Stimulated activated CD8-positive, alpha-beta memory T cell treated with anti-CD3 and anti-CD28 coated beads, Interleukin-2, amount 100 ng/mL, for 48 hours (primary cell): ENCODE measurements around the gene GGTLC1.
"Not testable (repeated sequence)": the region's sequence is repeated elsewhere in the genome, so short reads cannot be mapped to it uniquely, and the experiment has no call there.

ENCODE experiments used
- DNase-seq, 2 donors: peaks; one replicate each; pipeline ENCODE4 v3.0.0-alpha.2; 2020; ENCODE audit warnings: low read depth in 2 of 2

Gene GGTLC1

DNA sequence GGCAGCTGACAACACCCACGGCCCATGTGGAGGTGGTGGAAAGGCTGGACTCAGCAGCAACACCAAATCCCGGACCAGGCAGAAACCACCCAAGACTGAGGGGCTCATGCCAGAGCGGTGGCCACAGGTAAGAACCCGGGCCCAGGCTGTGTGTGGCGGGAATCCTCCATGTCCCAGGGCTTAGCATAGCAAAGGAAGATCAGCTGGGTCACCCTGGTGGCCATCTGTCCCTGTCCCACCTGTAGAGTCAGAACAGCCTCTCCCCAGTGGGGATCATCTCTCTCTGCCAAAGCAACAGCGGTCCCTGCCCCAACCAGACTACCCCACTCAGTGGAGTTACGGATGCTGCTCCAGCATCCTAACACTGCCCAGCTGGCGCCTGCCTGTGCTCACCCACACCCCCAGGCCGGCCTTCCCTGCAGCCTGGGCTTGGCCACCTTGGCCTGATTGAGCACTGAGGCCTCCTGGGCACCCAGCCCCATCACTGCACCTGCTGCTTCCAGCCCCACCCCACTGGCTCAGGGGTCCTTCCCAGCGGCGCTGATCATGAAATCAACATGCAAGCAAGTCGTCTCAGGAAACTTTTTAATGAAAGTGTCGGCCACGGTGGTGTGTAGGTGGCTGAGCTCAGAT, 5.5 kb upstream of the GGTLC1 start:
- DNase-seq = not testable (repeated sequence)

DNA sequence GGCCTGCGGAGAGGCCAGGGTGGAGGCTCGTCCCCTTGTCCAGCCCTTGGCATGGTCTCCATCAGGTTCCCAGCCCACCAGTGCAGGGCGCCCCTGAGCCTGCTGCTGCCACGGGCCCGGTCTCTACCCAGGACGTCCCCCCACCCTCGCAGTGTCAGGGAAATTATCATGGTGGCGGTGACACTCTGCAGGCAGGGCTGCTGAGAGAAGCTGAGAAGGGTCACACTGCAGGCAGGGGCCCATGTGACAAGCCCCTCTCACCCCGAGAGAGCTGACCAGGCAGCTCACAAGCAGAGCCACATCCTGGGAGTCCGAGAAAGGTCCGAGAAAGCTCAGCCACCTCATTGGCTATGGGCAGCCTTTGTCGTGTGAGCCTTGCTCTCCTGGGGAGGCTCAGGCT, 4.9 kb upstream of the GGTLC1 start:
- not testable (repeated sequence) for DNase-seq

- DNase-seq = not testable (repeated sequence)
Observed at GRCh38 chr20:23990296-23990695, 1.7 kb upstream of the GGTLC1 start.

DNA sequence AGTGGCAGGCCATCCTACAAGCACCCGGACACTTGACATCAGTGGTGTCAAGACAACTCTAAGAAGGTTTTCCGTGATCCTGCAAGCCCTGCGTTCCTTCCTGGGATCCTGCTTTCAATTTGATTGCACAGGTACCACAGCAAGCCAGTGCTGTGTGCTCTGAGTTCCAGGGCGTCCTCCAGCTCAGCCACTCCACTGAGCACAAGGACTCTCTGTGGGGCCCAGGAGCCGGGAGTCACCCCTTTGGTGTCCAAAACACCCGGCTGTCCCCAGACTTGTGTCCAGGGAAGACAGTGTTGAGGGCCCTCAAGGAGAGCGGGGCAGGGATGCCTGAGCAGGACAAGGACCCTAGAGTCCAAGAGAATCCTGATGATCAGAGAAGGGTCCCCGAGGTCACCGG, 387 bp upstream of the GGTLC1 start:
- DNase-seq = not testable (repeated sequence)

DNA sequence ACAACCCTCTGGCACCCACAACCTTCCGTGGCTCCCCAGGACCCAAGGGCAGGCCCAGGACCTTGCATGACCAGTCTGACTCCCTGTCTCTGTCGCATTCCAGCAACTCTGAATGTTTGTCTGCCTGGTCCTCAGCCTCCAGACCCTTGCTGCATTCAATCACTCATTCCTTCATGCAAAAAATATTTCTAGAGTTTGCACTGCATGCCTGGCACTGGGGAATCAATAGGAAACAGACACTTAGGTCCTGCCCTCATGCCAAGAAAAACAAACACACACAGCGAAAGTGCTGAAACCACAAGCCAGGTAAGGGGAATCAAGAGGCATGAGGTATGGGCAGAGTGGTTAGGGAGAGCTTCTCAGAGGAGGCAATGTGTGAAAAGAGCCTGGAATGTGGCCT, 1.9 kb downstream of the GGTLC1 start:
- DNase-seq = not testable (repeated sequence)

GRCh38 chr20:23986310-23986709, 2.3 kb downstream of the GGTLC1 start:
- DNase-seq = not testable (repeated sequence)

GRCh38 chr20:23985790-23986225, 2.8 kb downstream of the GGTLC1 start:
- not testable (repeated sequence) for DNase-seq

- not testable (repeated sequence) for DNase-seq
Observed at GRCh38 chr20:23985066-23985789, 3.4 kb downstream of the GGTLC1 start.

DNA sequence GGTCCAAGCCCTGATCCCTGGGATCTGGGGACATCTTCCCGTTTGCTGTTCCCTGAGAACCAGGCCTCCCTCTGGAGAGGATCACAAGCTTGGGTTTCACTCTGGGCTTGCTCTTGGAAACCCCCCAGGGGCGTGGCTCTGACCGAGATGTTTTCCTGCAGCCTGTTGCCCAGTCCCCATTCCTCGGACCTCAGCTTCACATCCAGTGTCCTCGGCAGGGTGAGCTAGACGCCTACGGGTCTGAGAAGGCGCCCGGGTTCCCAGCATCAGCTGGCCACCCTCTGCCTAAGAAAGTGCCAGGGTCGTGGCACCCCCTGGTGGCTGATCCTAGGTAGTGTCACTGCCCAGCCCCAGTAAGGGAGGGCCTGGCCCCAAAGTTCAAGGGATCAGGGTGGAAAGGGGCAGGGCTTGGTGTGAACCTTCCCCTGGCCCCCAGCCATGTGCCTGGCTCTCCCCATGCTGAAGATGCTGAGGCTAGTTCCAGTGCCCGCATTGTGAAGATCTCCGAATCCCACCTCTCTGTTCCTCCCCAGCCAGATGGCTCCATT, 4.0 kb downstream of the GGTLC1 start:
- not testable (repeated sequence) for DNase-seq

DNA sequence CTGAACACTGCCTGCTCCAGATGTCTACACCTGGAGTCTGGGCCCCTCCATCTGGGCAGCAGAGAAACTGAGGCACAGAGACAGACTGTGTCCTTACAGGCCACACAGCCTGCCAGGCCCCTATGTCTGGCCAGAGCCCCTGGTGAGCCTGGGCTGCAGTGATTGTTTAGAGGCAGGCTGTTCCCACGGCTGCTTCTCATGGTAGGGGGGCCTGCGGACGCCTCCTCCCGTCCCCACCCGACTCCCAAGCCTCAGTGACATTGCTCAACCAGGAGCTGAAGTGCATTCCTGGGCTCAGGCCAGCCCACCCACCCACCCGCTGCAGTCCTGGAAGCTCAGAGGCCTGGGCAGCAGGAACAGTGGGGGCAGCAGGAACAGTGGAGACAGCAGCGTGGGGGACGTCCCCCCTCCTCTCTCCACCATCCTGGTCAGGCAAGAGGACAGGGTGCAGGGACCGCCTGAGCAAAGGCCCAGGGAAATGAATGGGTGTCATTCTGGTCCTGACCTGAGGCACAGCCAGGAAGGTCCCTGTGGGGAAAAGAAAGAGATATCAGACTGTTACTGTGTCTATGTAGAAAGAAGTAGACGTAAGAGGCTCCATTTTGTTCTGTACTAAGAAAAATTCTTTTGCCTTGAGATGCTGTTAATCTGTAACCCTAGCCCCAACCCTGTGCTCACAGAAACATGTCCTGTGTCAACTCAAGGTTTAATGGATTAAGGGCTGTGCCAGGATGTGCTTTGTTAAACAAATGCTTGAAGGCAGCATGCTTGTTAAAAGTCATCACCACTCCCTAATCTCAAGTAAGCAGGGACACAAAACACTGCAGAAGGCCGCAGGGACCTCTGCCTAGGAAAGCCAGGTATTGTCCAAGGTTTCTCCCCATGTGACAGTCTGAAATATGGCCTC, 6.2 kb downstream of the GGTLC1 start:
- DNase-seq = not testable (repeated sequence)

GRCh38 chr20:23981526-23981925, 7.1 kb downstream of the GGTLC1 start:
- DNase-seq = not testable (repeated sequence)

- not testable (repeated sequence) for DNase-seq
Observed at GRCh38 chr20:23981014-23981413, 7.6 kb downstream of the GGTLC1 start.

DNA sequence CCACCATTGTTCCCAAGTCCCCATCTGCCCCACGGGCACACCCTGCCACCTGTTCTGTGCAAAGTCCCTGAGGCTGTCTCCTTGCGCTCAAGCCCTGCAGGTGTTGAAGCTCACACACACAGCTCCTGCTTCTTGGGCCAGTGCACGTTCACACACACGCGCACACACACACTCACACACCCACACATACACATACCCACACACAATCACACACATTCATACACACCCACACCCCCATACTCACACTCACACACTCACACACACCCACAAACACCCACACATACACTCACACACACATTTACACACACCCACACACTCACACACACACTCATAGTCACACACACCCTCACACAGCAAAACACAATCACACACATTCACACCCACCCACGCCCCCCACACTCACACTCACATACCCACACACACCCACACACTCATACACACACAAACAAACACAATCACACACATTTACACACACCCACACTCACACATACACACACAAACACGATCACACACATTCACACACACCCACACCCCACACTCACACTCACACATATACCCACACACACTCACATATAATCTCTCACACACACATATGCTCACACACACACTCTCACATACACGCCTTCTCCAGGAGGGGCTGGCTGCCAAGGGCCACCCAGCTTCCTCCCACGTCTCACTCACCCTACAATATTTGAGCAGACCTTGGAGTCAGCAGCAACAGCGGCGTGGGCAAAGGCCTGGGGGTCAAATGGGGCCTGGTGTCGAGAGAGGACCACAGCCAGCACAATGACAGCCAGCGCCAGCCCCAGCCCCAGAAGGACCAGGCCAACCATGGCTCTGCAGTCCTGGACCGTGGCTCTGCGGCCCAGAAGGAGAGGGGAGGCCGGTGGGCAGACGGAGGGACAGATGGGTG, 8.4 kb downstream of the GGTLC1 start:
- DNase-seq = not testable (repeated sequence)

GRCh38 chr20:23979380-23979779, 9.2 kb downstream of the GGTLC1 start:
- not testable (repeated sequence) for DNase-seq

GRCh38 chr20:23978457-23978856, 10.1 kb downstream of the GGTLC1 start:
- not testable (repeated sequence) for DNase-seq

GRCh38 chr20:23974966-23975365, 13.6 kb downstream of the GGTLC1 start:
- DNase-seq = no peak

- DNase-seq = no peak
Observed at GRCh38 chr20:23971310-23971709, 17.3 kb downstream of the GGTLC1 start.

GRCh38 chr20:23970049-23970448, 18.5 kb downstream of the GGTLC1 start:
- DNase-seq = no peak

DNA sequence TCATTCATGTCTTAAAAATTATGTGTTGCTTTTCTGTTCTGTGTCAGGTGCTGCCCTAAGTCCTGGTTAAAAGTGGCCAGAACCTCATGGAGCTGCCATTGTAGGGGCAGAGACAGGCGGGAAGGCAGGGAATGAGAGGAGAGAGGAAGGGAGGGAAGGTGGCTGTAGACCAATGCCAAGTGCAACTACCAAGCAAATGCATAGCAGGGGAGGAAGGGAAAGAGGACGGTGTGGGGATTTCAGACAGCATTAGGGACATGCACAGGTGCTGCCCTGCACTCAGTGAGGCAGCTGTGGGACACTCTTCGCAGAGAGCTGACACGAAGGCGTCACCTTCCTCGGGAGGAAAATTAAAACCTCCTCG, 21.0 kb downstream of the GGTLC1 start:
- DNase-seq = no peak

DNA sequence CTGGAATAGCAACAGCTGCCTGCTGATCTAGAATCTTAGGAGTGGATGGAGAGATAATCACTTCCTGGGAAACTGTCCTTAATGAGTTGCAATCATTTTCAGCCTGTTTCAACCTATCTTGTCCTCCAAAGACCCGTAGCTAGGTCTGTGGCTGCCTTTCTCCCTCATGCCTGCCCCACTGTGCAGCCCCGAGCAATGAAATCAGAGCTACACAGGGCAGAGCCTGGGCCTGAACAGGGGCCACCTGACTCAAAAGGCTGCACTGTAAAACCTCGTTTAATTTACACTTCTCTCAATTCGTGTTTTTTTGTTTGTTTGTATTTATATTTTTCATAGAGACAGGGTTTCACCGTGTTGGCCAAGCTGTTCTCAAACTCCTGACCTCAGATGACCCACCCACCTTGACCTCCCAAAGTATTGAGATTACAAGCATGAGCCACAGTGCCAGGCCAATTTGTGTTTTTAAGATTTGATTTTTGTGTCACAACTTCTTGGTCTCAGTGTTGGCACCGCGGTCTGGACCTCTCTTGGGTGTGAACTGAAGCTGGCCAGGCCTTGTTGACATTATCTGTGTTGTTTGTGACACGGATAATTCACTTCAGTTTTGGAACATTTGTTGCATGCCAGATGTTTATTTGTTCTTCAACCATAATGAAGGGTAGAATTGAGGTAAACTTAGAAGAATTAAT, 21.5 kb downstream of the GGTLC1 start:
- no peak for DNase-seq
